ENCODE measurements around the gene ZNF282.

Gene ZNF282

GRCh38 chr7:149195180-149196150 is at the start of gene ZNF282:
Gene ZNF282, plus strand, starts transcription at chr7:149195546. Its CDS starts 44 bp downstream, at chr7:149195590.
- TF ChIP-seq CTCF (IDR thresholded peaks at IDR 0.05; ENCODE audit: control extremely low read depth, extremely low read depth, low read depth, missing control alignments), result peak; percentile 68
- peak; percentile 94 for DNase-seq (ENCODE audit: extremely low spot score)
- ChIA-PET POLR2A (interaction anchor here (1.2 kb wide), 1 partner anchor 9 kb away, joined by 4 read pairs; no protein-coding TSS in a partner anchor), CTCF (interaction anchor here (0.6 to 3.3 kb wide), 33 partner anchors 9 to 430 kb away, joined by 3 to 15 read pairs (median 4); partner anchors contain the start of genes ZNF398, ZNF425 and ZNF783)

DNA sequence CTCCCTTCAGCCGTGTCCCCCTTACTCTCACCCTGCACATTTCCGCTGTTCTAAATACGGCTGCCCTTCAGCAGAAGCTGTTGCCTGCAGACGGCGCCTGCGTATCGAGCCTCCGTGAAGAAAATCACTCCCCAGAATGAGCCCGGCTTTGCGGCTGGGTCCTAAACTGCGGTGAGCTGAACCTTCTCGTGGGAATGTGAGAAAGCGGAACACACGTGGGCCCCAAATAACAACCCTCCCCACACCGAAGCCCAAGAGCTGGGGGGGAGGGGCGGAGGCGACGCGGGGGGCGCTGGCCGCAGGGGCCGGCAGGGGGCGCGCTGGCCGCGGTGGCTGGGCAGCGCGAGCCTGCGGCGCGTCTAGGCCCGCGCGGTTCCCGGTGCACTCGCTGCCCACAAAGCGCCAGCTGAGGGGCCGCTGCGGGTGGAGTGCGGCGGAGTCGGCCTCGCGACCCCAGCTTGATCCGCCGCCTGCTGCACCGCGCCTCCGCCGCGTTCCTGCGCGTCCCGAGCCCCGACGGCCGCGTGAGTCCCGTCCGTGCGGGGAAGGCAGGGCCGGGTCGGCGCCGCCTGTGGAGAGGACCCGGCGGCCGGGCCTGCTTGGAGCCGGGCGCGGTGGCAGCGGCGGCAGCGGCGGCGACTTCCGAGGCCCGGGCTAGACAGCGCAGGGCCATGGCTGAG is 48.1 kb upstream of the ZNF282 start, which contains the start of gene ZNF398:
TSS of gene ZNF398 (plus strand) at position 382 of the 680 bp plus-strand sequence. CDS start at position 672, 290 bp downstream.
- CTCF ChIA-PET, result interaction anchor here (0.6 to 7.0 kb wide), 31 partner anchors 9 to 355 kb away, joined by 3 to 63 read pairs (median 4); partner anchors contain the start of genes ZNF282, ZNF425 and ZNF783
- peak; percentile 93 for DNase-seq (ENCODE audit: extremely low spot score)
- peak; percentile 60 for TF ChIP-seq CTCF (IDR thresholded peaks at IDR 0.05; ENCODE audit: control extremely low read depth, extremely low read depth, low read depth, missing control alignments)
- POLR2A ChIA-PET, result interaction anchor here (0.6 to 1.1 kb wide), 3 partner anchors 19 to 120 kb away, joined by 3 to 4 read pairs (median 4); no protein-coding TSS in a partner anchor

DNA sequence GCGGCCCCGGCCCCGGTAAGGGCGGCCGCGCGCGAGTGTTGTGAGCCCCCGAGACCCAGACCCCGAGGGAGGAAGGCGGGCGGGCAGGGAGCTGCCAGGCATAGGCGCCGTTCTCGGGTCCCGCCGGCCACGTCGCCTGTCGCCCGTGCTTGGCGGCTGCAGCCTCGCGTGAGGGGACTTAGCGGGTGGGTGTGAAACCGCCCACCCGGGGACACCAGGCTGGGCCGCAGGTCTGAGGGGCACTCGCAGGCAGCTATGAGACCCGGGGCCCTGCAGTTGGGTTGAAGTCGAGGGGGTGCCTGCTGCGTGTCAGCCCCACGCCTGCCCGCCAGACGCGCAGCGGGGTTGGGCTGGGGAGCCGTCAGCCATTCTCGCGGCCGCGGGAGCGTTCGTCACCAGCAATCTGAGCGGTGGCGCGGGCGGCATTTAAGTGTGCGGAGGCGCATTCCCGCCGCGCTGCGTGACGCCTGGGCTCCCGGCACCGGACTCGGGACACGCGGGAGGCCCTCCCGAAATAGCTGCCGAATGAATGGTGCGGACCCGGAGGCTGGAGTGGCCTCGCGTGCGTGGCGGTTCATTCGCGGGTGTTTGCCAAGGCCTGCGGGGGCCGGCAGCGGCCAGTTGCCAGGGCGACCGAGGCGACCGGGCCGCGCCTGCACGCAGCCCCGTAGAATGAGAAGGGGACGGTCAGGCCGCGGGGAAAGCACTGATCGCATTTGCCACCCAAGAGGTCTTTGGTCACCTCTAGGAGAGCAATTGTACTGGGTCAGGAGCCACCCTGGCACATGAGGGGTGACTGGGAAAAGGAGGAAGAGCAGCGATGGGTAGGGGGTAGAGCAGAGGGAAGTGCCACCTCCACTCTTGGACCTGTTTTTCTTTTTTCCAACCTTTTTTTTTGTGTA is 47.3 kb upstream of the ZNF282 start:
- ChIA-PET POLR2A (interaction anchor here (0.8 kb wide), 1 partner anchor 23 kb away, joined by 4 read pairs; no protein-coding TSS in a partner anchor), CTCF (interaction anchor here (0.6 to 7.0 kb wide), 28 partner anchors 9 to 355 kb away, joined by 3 to 63 read pairs (median 4); partner anchors contain the start of genes ZNF282, ZNF425 and ZNF783)
- peak; percentile 70 for DNase-seq (ENCODE audit: extremely low spot score)
- TF ChIP-seq CTCF (IDR thresholded peaks at IDR 0.05; ENCODE audit: control extremely low read depth, extremely low read depth, low read depth, missing control alignments), result no peak

GRCh38 chr7:149150981-149151380 is 44.4 kb upstream of the ZNF282 start:
- POLR2A ChIA-PET, result no interaction called here
- no peak for TF ChIP-seq CTCF (IDR thresholded peaks at IDR 0.05; ENCODE audit: control extremely low read depth, extremely low read depth, low read depth, missing control alignments)
- CTCF ChIA-PET, result interaction anchor here (0.7 to 7.0 kb wide), 5 partner anchors 12 to 44 kb away, joined by 3 to 63 read pairs (median 4); partner anchors contain the start of genes ZNF282 and ZNF425
- DNase-seq (ENCODE audit: extremely low spot score), result no peak

DNA sequence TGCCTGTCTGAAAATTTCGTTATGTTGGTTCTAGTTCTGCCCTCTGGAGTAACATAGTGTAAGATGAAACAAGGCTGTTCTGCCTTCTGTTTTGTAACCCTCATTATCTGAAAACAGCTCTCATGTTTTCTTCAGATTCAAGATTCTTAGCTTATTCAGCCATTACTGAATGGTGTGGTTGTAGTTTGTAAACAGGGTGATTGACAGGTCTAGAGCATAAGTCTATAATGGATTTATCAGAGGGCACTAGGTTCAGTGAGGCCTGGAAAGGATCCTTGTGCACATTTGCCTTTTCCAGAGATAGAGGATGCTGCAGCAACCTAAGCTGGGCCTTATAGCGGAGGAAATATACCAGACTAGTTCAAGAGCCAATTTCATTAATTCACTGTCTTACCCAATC is 42.0 kb upstream of the ZNF282 start:
- DNase-seq (ENCODE audit: extremely low spot score), result no peak
- no peak for TF ChIP-seq CTCF (IDR thresholded peaks at IDR 0.05; ENCODE audit: control extremely low read depth, extremely low read depth, low read depth, missing control alignments)
- POLR2A ChIA-PET, result no interaction called here
- CTCF ChIA-PET, result interaction anchor here (1.0 to 1.7 kb wide), 5 partner anchors 9 to 148 kb away, joined by 3 to 6 read pairs (median 3); partner anchors contain the start of gene ZNF783
